NCI-H1105 (cell line): ENCODE data around the gene PIK3C3.
A peak's percentile ranks its signal among the peaks of the same experiment; 100 is the strongest.
"Not testable (repeated sequence)": the region's sequence is repeated elsewhere in the genome, so short reads cannot be mapped to it uniquely, and the experiment has no call there.

Experiments
- DNase-seq: peaks from one replicate; lab custom pipeline; 2025; lab: John Stamatoyannopoulos, UW

PIK3C3 gene

GRCh38 chr18:42072407-42072806 lies 117.4 kb downstream of the PIK3C3 start:
- DNase-seq: no peak

GRCh38 chr18:42074704-42075103 lies 119.7 kb downstream of the PIK3C3 start:
- no peak for DNase-seq

- DNase-seq: no peak
These were observed 123.7 kb downstream of the PIK3C3 start for GRCh38 chr18:42078711-42079110.

- no peak for DNase-seq
These were observed 125.3 kb downstream of the PIK3C3 start for GRCh38 chr18:42080340-42080739.

DNA sequence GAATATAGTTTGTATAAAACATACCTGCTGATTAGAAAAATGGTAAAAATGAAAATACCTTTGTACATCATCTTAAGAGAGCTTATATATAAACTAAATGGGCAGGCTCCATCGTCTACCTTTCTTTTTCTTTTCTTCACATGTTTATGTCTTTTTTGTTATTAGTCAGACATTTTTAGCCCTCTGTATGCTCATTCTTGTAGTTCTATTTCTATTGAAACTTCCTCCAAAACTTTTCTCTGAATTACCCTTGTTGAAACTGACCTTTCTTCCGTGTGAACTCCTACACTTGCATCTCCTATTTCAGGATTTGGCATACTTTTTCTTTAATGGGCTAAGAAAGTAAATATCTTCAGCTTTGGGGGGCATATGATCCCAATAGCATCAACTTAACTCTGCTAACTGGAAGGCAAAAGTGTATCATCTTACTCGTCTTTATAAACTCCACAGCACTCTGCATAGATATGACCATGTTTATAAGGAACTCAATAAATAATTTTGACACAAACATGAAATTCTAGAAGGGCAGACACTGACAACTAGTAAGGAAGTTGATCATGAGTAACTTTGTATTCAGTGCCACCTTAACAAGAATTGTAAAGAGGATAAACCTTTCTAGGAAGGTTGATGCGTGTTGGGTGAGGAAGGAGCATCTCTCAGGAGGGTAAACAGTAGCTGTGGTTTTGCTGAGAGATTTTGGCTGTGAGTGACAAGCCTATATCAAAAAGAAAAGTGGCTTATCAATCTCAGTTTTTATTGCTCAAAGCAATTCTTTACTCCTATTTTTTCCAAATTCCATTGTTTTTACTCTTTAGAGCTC lies 127.6 kb downstream of the PIK3C3 start:
- no peak for DNase-seq

DNA sequence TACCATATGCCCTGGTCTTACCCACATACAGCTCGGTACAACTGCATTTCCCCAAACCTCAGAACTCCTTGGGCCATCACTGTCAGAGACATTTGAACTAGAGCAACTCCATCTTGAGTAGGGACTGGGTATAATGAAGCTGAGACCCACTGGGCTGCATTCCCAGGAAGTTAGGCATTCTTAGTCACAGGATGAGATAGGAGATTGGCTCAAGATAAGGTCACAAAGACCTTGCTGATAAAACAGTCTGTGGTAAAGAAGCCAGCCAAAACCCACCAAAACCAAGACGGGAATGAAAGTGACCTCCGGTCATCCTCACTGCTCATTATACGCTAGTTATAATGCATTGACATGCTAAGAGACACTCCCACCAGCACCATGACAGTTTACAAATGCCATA lies 131.3 kb downstream of the PIK3C3 start:
- no peak for DNase-seq

GRCh38 chr18:42087235-42087634 lies 132.2 kb downstream of the PIK3C3 start:
- DNase-seq: no peak

- DNase-seq: no peak
These were observed 132.8 kb downstream of the PIK3C3 start for GRCh38 chr18:42087876-42088275.

GRCh38 chr18:42092848-42093247 lies 137.8 kb downstream of the PIK3C3 start:
- DNase-seq: no peak

DNA sequence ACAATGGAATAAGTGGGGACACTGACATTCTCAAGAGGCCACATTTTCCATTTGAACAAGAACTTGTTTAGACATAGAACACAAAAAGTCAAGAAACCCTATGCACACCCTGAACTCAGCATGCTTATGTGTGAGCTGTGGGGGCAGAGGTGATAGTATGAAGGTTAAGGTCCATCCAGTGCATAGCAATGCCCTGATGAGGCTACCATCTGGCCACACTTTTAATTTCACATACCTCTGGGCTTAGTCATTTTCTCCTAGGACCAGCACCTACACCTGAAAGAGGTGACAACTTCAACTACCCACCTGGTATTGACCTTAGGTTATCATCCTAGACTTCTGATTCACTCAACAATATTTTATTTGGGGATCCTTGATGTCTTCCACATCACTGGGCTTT lies 139.8 kb downstream of the PIK3C3 start:
- DNase-seq: no peak

- no peak for DNase-seq
These were observed 140.8 kb downstream of the PIK3C3 start for GRCh38 chr18:42095732-42096377.

DNA sequence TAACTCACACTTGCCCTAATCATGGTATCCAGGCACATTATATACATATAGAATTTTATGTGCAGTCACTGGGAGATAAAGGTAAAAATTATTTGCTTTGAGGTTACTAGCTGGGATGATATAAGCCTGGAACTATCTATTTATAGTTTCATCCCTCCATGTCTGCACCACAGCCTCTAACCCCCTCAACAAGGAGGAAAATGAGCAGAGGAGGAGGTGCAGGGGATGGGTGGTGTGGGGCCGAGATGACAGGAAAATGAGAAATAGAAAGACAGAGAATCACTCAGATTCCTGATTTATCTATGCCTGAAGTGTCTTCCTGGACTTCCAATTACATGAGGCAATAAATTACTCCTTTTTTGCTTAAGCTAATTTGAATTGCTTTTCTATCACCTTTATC lies 145.2 kb downstream of the PIK3C3 start:
- no peak for DNase-seq

GRCh38 chr18:42100911-42101310 lies 145.9 kb downstream of the PIK3C3 start:
- DNase-seq: no peak

GRCh38 chr18:42105394-42105793 lies 150.4 kb downstream of the PIK3C3 start:
- no peak for DNase-seq

- no peak for DNase-seq
These were observed 151.8 kb downstream of the PIK3C3 start for GRCh38 chr18:42106784-42107183.

GRCh38 chr18:42107287-42107686 lies 152.3 kb downstream of the PIK3C3 start:
- DNase-seq: no peak

DNA sequence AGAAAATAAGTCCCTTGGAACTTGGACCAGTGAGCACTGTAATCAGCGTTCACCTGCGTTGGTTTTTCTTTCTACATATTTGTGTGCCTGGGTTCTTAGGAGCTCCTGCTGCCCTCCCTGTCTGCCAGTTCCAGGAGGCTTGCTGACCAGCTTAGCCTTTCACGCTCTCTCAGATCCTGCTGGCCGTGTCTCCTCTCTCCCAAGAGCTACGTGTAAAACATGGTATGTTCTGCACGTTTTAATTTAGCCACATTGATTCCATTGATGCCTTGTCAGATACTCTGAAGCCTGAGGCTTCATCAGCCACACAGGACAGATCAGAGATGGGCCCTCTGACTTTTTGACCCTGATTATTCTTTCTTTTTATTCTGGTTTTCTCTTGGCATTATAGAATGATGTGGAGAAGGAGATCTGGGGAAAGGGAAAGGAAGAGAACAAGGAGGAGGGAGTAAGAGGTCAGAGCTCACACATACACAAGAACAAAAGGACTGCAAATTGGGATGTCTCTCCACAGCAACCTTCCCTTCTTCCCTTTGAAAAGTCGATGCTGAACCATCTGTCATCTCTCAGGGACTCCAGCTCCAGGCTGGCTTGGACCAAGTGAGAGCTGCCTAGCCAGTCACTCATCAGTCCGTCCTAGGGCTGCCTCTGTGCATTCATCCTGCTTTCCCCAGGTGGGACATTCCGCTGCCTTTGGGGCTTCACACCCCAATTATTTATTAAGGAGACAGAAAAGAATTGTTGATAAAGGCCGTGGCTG lies 152.8 kb downstream of the PIK3C3 start:
- no peak for DNase-seq

GRCh38 chr18:42112147-42112546 lies 157.1 kb downstream of the PIK3C3 start:
- not testable (repeated sequence) for DNase-seq

GRCh38 chr18:42112657-42113420 lies 157.8 kb downstream of the PIK3C3 start:
- DNase-seq: no peak

GRCh38 chr18:42113529-42114191 lies 158.6 kb downstream of the PIK3C3 start:
- no peak for DNase-seq

DNA sequence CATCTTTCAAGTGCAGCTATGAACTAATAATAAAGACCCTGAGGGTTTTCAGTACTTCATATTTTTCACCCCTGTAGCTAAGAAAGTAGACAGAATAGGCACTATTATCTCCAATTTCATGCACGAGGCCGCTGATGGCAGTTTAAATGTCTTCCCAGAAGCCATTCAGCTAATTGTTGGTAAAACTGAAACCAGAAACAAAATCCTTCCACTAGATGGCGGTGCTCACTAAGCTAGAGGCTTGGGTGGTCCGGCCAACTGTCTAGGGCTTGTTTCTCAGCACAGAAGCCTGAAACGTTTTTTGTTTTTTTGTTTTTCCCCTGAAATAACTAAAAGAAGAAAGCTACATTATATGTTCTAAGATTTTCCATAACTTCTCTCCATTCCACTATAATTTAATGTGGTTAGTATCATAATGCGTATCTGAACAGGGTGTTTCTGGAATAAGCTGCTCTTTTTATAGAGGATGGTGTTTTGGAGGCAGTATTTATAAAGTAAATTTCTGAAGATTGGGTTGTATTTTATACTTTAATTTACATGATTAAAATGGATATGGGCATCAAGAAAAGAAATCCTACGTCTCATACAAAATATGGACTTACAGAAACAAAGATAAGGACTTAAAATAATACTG lies 159.4 kb downstream of the PIK3C3 start:
- DNase-seq: peak; percentile 80
